ENCODE results near the gene ATP5IF1.

The ATP5IF1 gene

DNA sequence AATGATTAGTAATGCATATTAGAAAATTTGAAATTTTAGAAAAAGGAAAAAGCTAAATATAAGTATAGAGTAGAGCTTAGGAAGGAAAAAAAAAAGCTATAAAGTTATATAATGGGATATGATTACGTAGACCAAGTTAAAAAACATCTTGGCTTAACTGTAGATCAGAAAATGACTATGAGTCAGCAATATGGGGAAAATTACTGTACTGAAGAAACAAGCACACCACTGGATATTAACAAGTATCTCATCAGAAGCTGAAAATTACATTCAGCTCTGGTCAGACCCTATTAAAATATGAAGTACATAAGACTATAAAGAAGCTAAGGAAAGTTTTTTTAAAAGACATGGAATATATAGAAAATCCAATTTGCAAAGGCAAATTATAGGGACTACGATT lies 22.6 kb upstream of the ATP5IF1 start:
- TF ChIP-seq TAF1 (IDR thresholded peaks at IDR 0.05; ENCODE audit: borderline replicate concordance, insufficient read depth, low read length), result no peak
- TF ChIP-seq FOXP2 (optimal IDR thresholded peaks at IDR 0.05; ENCODE audit: borderline replicate concordance, extremely low read depth, extremely low read length, insufficient read depth), result no peak
- TF ChIP-seq, protein P1, sequence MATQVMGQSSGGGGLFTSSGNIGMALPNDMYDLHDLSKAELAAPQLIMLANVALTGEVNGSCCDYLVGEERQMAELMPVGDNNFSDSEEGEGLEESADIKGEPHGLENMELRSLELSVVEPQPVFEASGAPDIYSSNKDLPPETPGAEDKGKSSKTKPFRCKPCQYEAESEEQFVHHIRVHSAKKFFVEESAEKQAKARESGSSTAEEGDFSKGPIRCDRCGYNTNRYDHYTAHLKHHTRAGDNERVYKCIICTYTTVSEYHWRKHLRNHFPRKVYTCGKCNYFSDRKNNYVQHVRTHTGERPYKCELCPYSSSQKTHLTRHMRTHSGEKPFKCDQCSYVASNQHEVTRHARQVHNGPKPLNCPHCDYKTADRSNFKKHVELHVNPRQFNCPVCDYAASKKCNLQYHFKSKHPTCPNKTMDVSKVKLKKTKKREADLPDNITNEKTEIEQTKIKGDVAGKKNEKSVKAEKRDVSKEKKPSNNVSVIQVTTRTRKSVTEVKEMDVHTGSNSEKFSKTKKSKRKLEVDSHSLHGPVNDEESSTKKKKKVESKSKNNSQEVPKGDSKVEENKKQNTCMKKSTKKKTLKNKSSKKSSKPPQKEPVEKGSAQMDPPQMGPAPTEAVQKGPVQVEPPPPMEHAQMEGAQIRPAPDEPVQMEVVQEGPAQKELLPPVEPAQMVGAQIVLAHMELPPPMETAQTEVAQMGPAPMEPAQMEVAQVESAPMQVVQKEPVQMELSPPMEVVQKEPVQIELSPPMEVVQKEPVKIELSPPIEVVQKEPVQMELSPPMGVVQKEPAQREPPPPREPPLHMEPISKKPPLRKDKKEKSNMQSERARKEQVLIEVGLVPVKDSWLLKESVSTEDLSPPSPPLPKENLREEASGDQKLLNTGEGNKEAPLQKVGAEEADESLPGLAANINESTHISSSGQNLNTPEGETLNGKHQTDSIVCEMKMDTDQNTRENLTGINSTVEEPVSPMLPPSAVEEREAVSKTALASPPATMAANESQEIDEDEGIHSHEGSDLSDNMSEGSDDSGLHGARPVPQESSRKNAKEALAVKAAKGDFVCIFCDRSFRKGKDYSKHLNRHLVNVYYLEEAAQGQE (IDR thresholded peaks at IDR 0.05; ENCODE audit: insufficient read depth in 1 of 2, low read depth in 2 of 2, low read length in 2 of 2), result no peak
- no peak for TF ChIP-seq SIN3A (IDR thresholded peaks at IDR 0.05; ENCODE audit: borderline replicate concordance, insufficient read depth, low read length)
- TF ChIP-seq POLR2AphosphoS5 (IDR thresholded peaks at IDR 0.05; ENCODE audit: low read depth, low read length), result no peak

DNA sequence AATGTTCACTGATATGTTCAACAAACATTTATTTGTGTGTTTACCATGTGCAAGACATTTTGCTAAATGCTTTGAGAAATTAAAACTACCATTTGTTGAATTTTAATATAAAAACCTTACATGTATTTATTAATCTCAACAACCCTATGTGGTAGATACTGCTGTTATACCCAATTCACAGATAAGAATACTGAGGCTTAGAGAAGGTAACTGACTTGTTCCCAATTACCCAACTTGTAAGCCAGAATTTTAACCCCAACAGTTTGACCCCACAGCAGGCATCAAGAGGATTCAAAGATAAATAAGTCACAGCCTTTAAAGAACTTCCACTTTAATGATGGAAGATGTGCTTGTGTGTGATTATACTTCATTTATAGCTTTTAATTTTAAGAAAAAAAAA lies 6.8 kb upstream of the ATP5IF1 start:
- no peak for TF ChIP-seq POLR2AphosphoS5 (IDR thresholded peaks at IDR 0.05; ENCODE audit: low read depth, low read length)
- no peak for TF ChIP-seq SIN3A (IDR thresholded peaks at IDR 0.05; ENCODE audit: borderline replicate concordance, insufficient read depth, low read length)
- TF ChIP-seq, protein P1 (IDR thresholded peaks at IDR 0.05; ENCODE audit: insufficient read depth in 1 of 2, low read depth in 2 of 2, low read length in 2 of 2), result no peak
- no peak for TF ChIP-seq FOXP2 (optimal IDR thresholded peaks at IDR 0.05; ENCODE audit: borderline replicate concordance, extremely low read depth, extremely low read length, insufficient read depth)
- no peak for TF ChIP-seq TAF1 (IDR thresholded peaks at IDR 0.05; ENCODE audit: borderline replicate concordance, insufficient read depth, low read length)

DNA sequence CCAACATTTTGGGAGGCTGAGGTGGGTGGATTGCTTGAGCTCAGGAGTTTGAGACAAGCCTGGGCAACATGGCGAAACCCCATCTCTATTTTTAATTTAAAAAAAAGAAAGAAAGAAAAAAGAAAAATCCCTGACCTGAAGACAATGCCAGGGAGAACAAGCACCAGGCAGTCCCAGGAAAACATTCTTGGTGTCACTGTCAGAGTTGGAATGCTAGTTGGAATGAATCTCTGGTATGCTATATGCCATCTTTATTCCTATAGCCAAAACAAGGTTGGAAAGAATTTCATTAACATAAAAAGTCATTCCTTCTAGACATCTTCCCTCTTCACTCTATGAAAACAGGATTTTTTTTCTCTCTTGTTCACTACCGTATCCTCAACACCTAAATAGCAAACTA lies 5.9 kb upstream of the ATP5IF1 start:
- no peak for TF ChIP-seq SIN3A (IDR thresholded peaks at IDR 0.05; ENCODE audit: borderline replicate concordance, insufficient read depth, low read length)
- no peak for TF ChIP-seq POLR2AphosphoS5 (IDR thresholded peaks at IDR 0.05; ENCODE audit: low read depth, low read length)
- no peak for TF ChIP-seq FOXP2 (optimal IDR thresholded peaks at IDR 0.05; ENCODE audit: borderline replicate concordance, extremely low read depth, extremely low read length, insufficient read depth)
- TF ChIP-seq TAF1 (IDR thresholded peaks at IDR 0.05; ENCODE audit: borderline replicate concordance, insufficient read depth, low read length), result no peak
- TF ChIP-seq, protein P1 (IDR thresholded peaks at IDR 0.05; ENCODE audit: insufficient read depth in 1 of 2, low read depth in 2 of 2, low read length in 2 of 2), result no peak

DNA sequence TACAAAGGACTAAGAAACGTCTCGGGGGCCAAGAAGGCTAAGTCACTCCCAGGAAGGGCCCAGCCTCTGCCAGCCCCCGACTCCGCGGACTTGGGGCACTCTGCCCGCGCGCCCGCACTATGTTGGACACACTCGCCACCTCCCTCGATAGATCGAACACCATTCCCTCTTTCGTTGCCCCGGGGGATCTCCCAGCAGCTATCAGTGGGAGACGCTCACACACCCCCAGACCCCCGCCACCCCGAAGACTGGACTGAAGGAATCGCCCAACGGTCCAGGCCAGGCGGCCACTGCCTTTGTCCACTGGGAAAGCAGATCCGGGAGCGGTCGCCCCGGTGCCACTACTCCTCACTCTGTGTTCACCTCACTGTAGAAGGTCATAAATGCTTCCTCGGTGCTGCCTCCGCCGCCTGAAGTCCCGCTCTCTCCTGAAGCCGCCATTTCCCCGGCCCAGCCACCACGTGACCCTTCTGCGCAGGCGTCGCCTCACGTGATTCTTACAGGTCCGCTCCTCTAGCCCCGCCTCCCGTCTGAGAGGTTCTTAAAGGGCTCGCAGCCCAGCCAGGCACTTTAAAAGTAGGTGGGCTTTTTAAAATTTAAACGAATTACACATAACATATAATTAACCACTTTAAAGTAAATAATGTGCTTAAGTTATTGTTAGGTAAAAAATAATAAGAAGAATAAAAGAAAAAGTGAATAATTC lies 3.2 kb upstream of the ATP5IF1 start, which contains the start of gene DNAJC8:
Gene DNAJC8 (minus strand): TSS at position 472 of the 706 bp plus-strand sequence. CDS start 31 bp downstream, at position 441.
- peak; percentile 94 for TF ChIP-seq TAF1 (IDR thresholded peaks at IDR 0.05; ENCODE audit: borderline replicate concordance, insufficient read depth, low read length)
- TF ChIP-seq, protein P1 (IDR thresholded peaks at IDR 0.05; ENCODE audit: insufficient read depth in 1 of 2, low read depth in 2 of 2, low read length in 2 of 2), result no peak
- no peak for TF ChIP-seq FOXP2 (optimal IDR thresholded peaks at IDR 0.05; ENCODE audit: borderline replicate concordance, extremely low read depth, extremely low read length, insufficient read depth)
- no peak; the same call in 1 of the 2 replicates for TF ChIP-seq SIN3A (IDR thresholded peaks at IDR 0.05; ENCODE audit: borderline replicate concordance, insufficient read depth, low read length)
- peak; percentile 87; the same call in 1 of the 2 replicates for TF ChIP-seq POLR2AphosphoS5 (IDR thresholded peaks at IDR 0.05; ENCODE audit: low read depth, low read length)
